IMR-90 (cell line): Measurements from ENCODE around the gene MED13. TPM values are rescaled to one million over a fixed set of nuclear protein-coding genes. Genes with fewer than 3 reads are reported as not detected.

Experiments used
- ATAC-seq: fragments of 200-7000 bp; cut with Tn5 transposase; 2 replicates; pipeline ENCODE4 v1.9.1; 2020; ENCODE audit warnings: low read depth, mild to moderate bottlenecking, moderate library complexity
- BruUV-seq: library from RNA; stranded (reverse); fragments of 400-500 nt; replicated peaks from 2 replicates; lab custom pipeline; 2021; lab: Mats Ljungman, UMichigan
- CTCF ChIA-PET: fragments of 300-600 bp; formaldehyde crosslinking; extraction: SDS; loops from one replicate; lab custom pipeline; 2021; ENCODE audit warnings: antibody characterized with exemption; lab: Yijun Ruan, JAX
- POLR2A ChIA-PET: fragments of 300-600 bp; sonication (Branson Sonifier 250); formaldehyde crosslinking; loops from one replicate; lab custom pipeline; 2022; ENCODE audit warnings: antibody characterized with exemption; ENCODE audit not compliant: unreplicated experiment; lab: Charles Lee
- DNase-seq: peaks from one replicate; pipeline ENCODE4 v3.0.0; 2013
- H2AFZ ChIP-seq: replicated peaks from 2 replicates; pipeline ENCODE3; 2013; ENCODE audit warnings: low read length, mild to moderate bottlenecking; ENCODE audit not compliant: poor library complexity
- H2AK5ac ChIP-seq: 2 replicates; pipeline ENCODE4 v1.6.1; 2013; ENCODE audit warnings: low read depth, low read length, inconsistent platforms
- H2AK9ac ChIP-seq: replicated peaks from 2 replicates; pipeline ENCODE3; 2013; ENCODE audit warnings: mild to moderate bottlenecking, low read depth, low read length, moderate library complexity; ENCODE audit not compliant: poor library complexity
- H2BK120ac ChIP-seq: 2 replicates; pipeline ENCODE4 v1.6.1; 2013; ENCODE audit warnings: low read depth, low read length, inconsistent platforms
- H2BK15ac ChIP-seq: 3 replicates; pipeline ENCODE4 v1.6.1; 2013; ENCODE audit warnings: low read depth, low read length, inconsistent platforms
- H2BK20ac ChIP-seq: 2 replicates; pipeline ENCODE4 v1.6.1; 2013; ENCODE audit warnings: low read depth, mild to moderate bottlenecking, inconsistent platforms, low read length, moderate library complexity
- H2BK5ac ChIP-seq: 2 replicates; pipeline ENCODE4 v1.6.1; 2013; ENCODE audit warnings: mild to moderate bottlenecking, low read depth, low read length, inconsistent platforms; ENCODE audit not compliant: poor library complexity, severe bottlenecking
- H3K14ac ChIP-seq: replicated peaks from 2 replicates; pipeline ENCODE4 v1.6.1; 2013; ENCODE audit warnings: low read depth, low read length, inconsistent platforms
- H3K18ac ChIP-seq: 2 replicates; pipeline ENCODE4 v1.6.1; 2013; ENCODE audit warnings: low read depth, low read length, control low read depth
- H3K23ac ChIP-seq: 2 replicates; pipeline ENCODE4 v1.6.1; 2013; ENCODE audit warnings: low read depth, low read length, inconsistent platforms
- H3K27ac ChIP-seq: 2 replicates; pipeline ENCODE4 v1.5.1; 2013; ENCODE audit warnings: mild to moderate bottlenecking, control low read depth, low read length; ENCODE audit not compliant: insufficient read depth
- H3K27me3 ChIP-seq: 2 replicates; pipeline ENCODE4 v1.6.1; 2013; ENCODE audit warnings: low read length; ENCODE audit not compliant: control insufficient read depth, insufficient read depth
- H3K36me3 ChIP-seq: 2 replicates; pipeline ENCODE4 v1.6.1; 2013; ENCODE audit warnings: low read length, mixed read lengths; ENCODE audit not compliant: control insufficient read depth, insufficient read depth
- H3K4ac ChIP-seq: 2 replicates; pipeline ENCODE4 v1.6.1; 2013; ENCODE audit warnings: low read depth, low read length, inconsistent platforms
- H3K4me1 ChIP-seq: 2 replicates; pipeline ENCODE4 v1.6.1; 2013; ENCODE audit warnings: low read length, mixed read lengths; ENCODE audit not compliant: control insufficient read depth, insufficient read depth
- H3K4me2 ChIP-seq: 2 replicates; pipeline ENCODE4 v1.6.1; 2013; ENCODE audit warnings: low read depth, mild to moderate bottlenecking, control low read depth, low read length, moderate library complexity
- H3K4me3 ChIP-seq: 2 replicates; pipeline ENCODE4 v1.5.1; 2013; ENCODE audit warnings: low read depth, mild to moderate bottlenecking, control low read depth, low read length, moderate library complexity; ENCODE audit not compliant: insufficient read depth
- H3K56ac ChIP-seq: 2 replicates; pipeline ENCODE4 v1.6.1; 2013; ENCODE audit warnings: low read length, inconsistent platforms; ENCODE audit not compliant: insufficient read depth; ENCODE audit errors: extremely low read depth
- H3K79me1 ChIP-seq, 2 experiments: 2 replicates each; pipeline ENCODE4 v1.6.1; 2013; ENCODE audit warnings: low read length in 2 of 2, inconsistent platforms in 1 of 2, low read depth in 1 of 2
- H3K9ac ChIP-seq: 2 replicates; pipeline ENCODE4 v1.6.1; 2013; ENCODE audit warnings: low read depth, low read length, control low read depth
- H3K9me1 ChIP-seq: 2 replicates; pipeline ENCODE4 v1.6.1; 2013; ENCODE audit warnings: low read length, inconsistent platforms; ENCODE audit not compliant: insufficient read depth
- H3K9me3 ChIP-seq: 2 replicates; pipeline ENCODE4 v1.6.1; 2013; ENCODE audit warnings: low read length; ENCODE audit not compliant: control insufficient read depth, insufficient read depth
- H4K20me1 ChIP-seq: 2 replicates; pipeline ENCODE4 v1.6.1; 2013; ENCODE audit warnings: low read length, inconsistent platforms; ENCODE audit not compliant: insufficient read depth
- H4K5ac ChIP-seq: 2 replicates; pipeline ENCODE4 v1.6.1; 2013; ENCODE audit warnings: mild to moderate bottlenecking, low read depth, low read length, control low read depth
- H4K8ac ChIP-seq, 2 experiments: 2 replicates each; pipeline ENCODE4 v1.6.1; 2013; ENCODE audit warnings: low read depth in 2 of 2, low read length in 2 of 2, control low read depth in 1 of 2, inconsistent platforms in 1 of 2
- H4K91ac ChIP-seq: 2 replicates; pipeline ENCODE4 v1.6.1; 2013; ENCODE audit warnings: low read depth, low read length, inconsistent platforms; ENCODE audit not compliant: insufficient read depth
- BHLHE40 ChIP-seq: fragments of 150-350 bp; IDR thresholded peaks from 2 replicates; pipeline ENCODE4 v1.6.1; 2016; ENCODE audit warnings: mild to moderate bottlenecking, low read depth, low read length
- CEBPB ChIP-seq: IDR thresholded peaks from 2 replicates; pipeline ENCODE4 v1.6.1; 2012; ENCODE audit warnings: low read depth, low read length, improper control_type of control experiment
- CHD1 ChIP-seq: IDR thresholded peaks from 2 replicates; pipeline ENCODE4 v1.6.1; 2012; ENCODE audit warnings: low read depth, low read length, improper control_type of control experiment
- FOS ChIP-seq: fragments of 150-350 bp; IDR thresholded peaks from 2 replicates; pipeline ENCODE4 v1.6.1; 2016; ENCODE audit warnings: low read depth, low read length
- MAFK ChIP-seq: IDR thresholded peaks from 2 replicates; pipeline ENCODE4 v1.6.1; 2012; ENCODE audit warnings: low read depth, low read length, improper control_type of control experiment
- MXI1 ChIP-seq: IDR thresholded peaks from 2 replicates; pipeline ENCODE4 v1.6.1; 2012; ENCODE audit warnings: low read depth, mild to moderate bottlenecking, low read length, moderate library complexity, borderline replicate concordance
- NFE2L2 ChIP-seq: fragments of 150-350 bp; IDR thresholded peaks from 2 replicates; pipeline ENCODE4 v1.6.1; 2016; ENCODE audit warnings: low read depth, mild to moderate bottlenecking, low read length
- POLR2A ChIP-seq: IDR thresholded peaks from 2 replicates; pipeline ENCODE4 v1.6.1; 2012; ENCODE audit warnings: mild to moderate bottlenecking, low read depth, low read length
- RAD21 ChIP-seq: IDR thresholded peaks from 2 replicates; pipeline ENCODE4 v1.6.1; 2012; ENCODE audit warnings: low read length, improper control_type of control experiment
- RCOR1 ChIP-seq: IDR thresholded peaks from 2 replicates; pipeline ENCODE4 v1.6.1; 2012; ENCODE audit warnings: mild to moderate bottlenecking, low read length, improper control_type of control experiment; ENCODE audit not compliant: insufficient replicate concordance
- RFX5 ChIP-seq: IDR thresholded peaks from 2 replicates; pipeline ENCODE4 v1.8.0; 2012; ENCODE audit warnings: low read depth, mild to moderate bottlenecking, low read length, moderate library complexity
- USF2 ChIP-seq: fragments of 150-350 bp; IDR thresholded peaks from 2 replicates; pipeline ENCODE4 v1.6.1; 2017; ENCODE audit warnings: mild to moderate bottlenecking, antibody characterized with exemption, low read length, low read depth
- WGBS, 2 experiments: methylation state at CpG; one replicate each; pipeline versions ENCODE4 v1.1.5 to v1.1.7; 2013; ENCODE audit warnings: missing lambda C conversion rate in 2 of 2; ENCODE audit not compliant: insufficient read length in 1 of 2; ENCODE audit errors: extremely low coverage in 2 of 2; 5-methylcytosine and 5-hydroxymethylcytosine counted together
- dilution Hi-C: fragments of 300-500 bp; cut with HindIII; formaldehyde crosslinking; loops from one replicate; pipeline ENCODE4 v1.14.3; 2018; ENCODE audit warnings: low sequenced_read_pairs; ENCODE audit not compliant: unreplicated experiment
- in situ Hi-C: fragments of 300-500 bp; cut with MboI; formaldehyde crosslinking; loops from 3 replicates; pipeline ENCODE4 v1.14.3; 2019; ENCODE audit warnings: low sequenced_read_pairs, inconsistent platforms, mixed read lengths
- intact Hi-C: fragments of 100-400 bp; cut with micrococcal nuclease; formaldehyde crosslinking; loops from 2 replicates; pipeline ENCODE4 v1.10.0; 2022
- polyA plus RNA-seq, 3 experiments: library from polyadenylated mRNA; depleted of rRNA; stranded (reverse); fragments of >200 nt; gene quantifications; 2 replicates each; pipeline ENCODE4 v1.2.3, GENCODE V29; 2012; ENCODE audit warnings: low replicate concordance in 1 of 3
- total RNA-seq: library from RNA; depleted of rRNA; stranded (reverse); fragments of >200 nt; gene quantifications from 2 replicates; pipeline ENCODE4 v1.2.3, GENCODE V29; 2012

MED13 gene
- total and polyA plus RNA-seq, 2 of the 4 experiments (the other 2 are of a cell fraction) = 9.7 to 67.2 TPM

- ChIA-PET POLR2A (no interaction called here), CTCF (interaction anchor here (0.8 kb wide), 1 partner anchor 109 kb away, joined by 3 read pairs; no protein-coding TSS in a partner anchor)
- no peak overlapping the region for H2AK9ac ChIP-seq
- no peaks in the 10 kb centered on the region for H3K27me3 ChIP-seq
- no TSS peak for BruUV-seq
- H3K79me1 ChIP-seq = peaks cover 17 to 45% of the 10 kb centered on the region in 2 experiments
- H3K4me1 ChIP-seq = no peaks in the 10 kb centered on the region
- H4K20me1 ChIP-seq = peaks cover 20% of the 10 kb centered on the region
- no peak overlapping the region for H3K4me2 ChIP-seq
- no peak overlapping the region for H3K23ac ChIP-seq
- no peak for TF ChIP-seq RAD21
- TF ChIP-seq MAFK = no peak
- TF ChIP-seq POLR2A = no peak
- no peak for TF ChIP-seq RCOR1
- TF ChIP-seq NFE2L2 = no peak
- no peak for TF ChIP-seq USF2
- no peak for TF ChIP-seq RFX5
- TF ChIP-seq BHLHE40 = no peak
- TF ChIP-seq CHD1 = no peak
- TF ChIP-seq MXI1 = no peak
- TF ChIP-seq FOS = no peak
- no peak for TF ChIP-seq CEBPB
- H3K36me3 ChIP-seq = peaks cover 10% of the 10 kb centered on the region
- H4K5ac ChIP-seq = no peak overlapping the region
- no peak overlapping the region for H3K4ac ChIP-seq
- no peak overlapping the region for H3K18ac ChIP-seq
- H4K91ac ChIP-seq = no peak overlapping the region
- in situ Hi-C loops (no loop called here), intact Hi-C loops (no loop called here), dilution Hi-C loops (no loop called here)
- DNase-seq (no peak), ATAC-seq (no peak)
- H3K9me1 ChIP-seq = 0 out of 2 replicates have a peak, but pooled peaks cover 2% of the 10 kb centered on the region
- H3K9me3 ChIP-seq = no peaks in the 10 kb centered on the region
- no peak overlapping the region for H3K4me3 ChIP-seq
- H2BK20ac ChIP-seq = no peak overlapping the region
- no peak overlapping the region for H3K9ac ChIP-seq
- H4K8ac ChIP-seq = no peak overlapping the region
- no peak overlapping the region for H2BK15ac ChIP-seq
- H3K56ac ChIP-seq = no peak overlapping the region
- WGBS, 2 experiments = 100% methylated on average over 1 of the region's 3 CpGs; no CpG with 5 or more reads in 1 of the 2 experiments
- no peak overlapping the region for H2AK5ac ChIP-seq
- H2BK5ac ChIP-seq = no peak overlapping the region
- no peak overlapping the region for H3K14ac ChIP-seq
- no peak overlapping the region for H2AFZ ChIP-seq
- no peak overlapping the region for H2BK120ac ChIP-seq
- no peak overlapping the region for H3K27ac ChIP-seq
These were observed 64.9 kb downstream of the MED13 start for GRCh38 chr17:62000186-62000585.
